ENCODE measurements around the gene BIRC5.

- TF ChIP-seq EZH2 (IDR thresholded peaks at IDR 0.05) (no peak), POLR2AphosphoS5 (IDR thresholded peaks at IDR 0.05; ENCODE audit: borderline replicate concordance, low read depth, low read length) (no peak), FOXP2 (optimal IDR thresholded peaks at IDR 0.05; ENCODE audit: control extremely low read depth, extremely low read length, insufficient read depth) (no peak)
Measured at GRCh38 chr17:78164748-78165607, 49.1 kb upstream of the BIRC5 start.

All from SK-N-MC (cell line).